ENCODE measurements around the gene FIZ1.
"Not testable (repeated sequence)": the region's sequence is repeated elsewhere in the genome, so short reads cannot be mapped to it uniquely, and the experiment has no call there.

Gene FIZ1

DNA sequence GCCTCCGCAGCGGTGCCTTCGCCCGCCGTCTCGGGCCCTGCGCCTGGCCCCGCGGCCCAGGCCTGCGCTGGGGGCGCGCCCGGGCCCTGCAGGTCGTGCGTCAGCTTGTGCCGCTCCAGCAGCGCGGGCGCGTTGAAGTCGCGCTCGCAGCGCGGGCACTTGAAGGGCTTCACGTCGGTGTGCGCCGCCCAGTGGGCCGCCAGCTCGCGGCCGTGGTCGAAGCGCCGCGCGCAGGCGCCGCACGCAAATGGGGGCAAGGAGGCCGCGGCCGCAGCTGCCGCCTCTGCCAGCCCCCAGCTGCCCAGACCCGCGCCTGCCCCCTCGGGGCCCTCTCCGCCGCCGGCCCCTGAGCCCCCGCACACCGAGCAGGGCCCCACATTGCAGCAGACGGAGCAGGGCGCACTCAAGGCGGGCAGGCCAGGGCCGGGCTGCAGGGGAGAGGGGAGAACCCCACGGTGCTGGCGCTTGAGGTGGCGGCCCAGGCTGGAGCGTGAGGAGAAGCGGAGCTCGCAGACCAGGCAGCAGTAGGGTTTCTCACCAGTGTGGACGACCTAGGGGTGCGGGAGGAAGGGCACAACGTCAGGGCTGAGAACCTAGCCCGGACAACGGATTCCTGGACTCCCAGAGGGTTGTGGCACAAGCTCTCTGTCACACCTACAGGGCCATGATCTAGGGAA is 6.1 kb downstream of the FIZ1 start:
- no peak for DNase-seq (ENCODE audit: low spot score)

DNA sequence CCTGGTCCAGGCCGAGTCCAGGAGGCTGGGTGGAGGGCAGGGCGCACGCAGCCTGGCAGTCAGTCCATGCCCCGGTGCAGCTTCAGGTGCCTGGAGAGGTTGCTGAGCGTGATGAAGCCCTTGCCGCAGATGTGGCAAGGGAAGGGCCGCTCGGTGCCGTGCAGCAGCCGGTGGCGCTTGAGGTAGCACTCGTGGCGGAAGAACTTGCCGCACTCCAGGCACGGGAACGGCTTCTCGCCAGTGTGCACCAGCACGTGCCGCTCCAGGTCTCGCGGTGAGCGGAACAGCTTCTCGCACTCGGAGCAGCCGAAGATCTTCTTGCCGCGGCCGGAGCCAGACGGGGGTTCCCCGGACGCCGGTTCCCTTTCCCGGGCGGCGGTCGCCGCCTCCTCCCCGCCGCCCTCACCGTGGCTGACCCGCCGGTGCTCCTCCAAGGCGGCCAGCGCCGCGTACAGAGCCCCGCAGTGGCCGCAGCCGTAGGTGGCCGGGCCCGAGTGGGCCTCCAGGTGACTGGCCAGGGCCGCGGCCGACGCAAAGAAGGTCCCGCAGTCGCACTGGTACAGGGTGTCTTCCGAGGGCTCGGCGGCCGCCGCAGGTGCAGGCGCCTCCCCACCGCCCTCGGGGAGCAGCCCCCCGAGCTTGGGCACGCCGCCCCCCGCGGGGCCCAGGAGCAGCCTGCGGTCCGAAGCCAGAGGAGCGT is 6.8 kb downstream of the FIZ1 start:
- no peak for DNase-seq (ENCODE audit: low spot score)

GRCh38 chr19:55591555-55591954 is 7.8 kb downstream of the FIZ1 start:
- no peak for DNase-seq (ENCODE audit: low spot score)

GRCh38 chr19:55590617-55591016 is 8.7 kb downstream of the FIZ1 start:
- peak; percentile 46 for DNase-seq (ENCODE audit: low spot score)

DNA sequence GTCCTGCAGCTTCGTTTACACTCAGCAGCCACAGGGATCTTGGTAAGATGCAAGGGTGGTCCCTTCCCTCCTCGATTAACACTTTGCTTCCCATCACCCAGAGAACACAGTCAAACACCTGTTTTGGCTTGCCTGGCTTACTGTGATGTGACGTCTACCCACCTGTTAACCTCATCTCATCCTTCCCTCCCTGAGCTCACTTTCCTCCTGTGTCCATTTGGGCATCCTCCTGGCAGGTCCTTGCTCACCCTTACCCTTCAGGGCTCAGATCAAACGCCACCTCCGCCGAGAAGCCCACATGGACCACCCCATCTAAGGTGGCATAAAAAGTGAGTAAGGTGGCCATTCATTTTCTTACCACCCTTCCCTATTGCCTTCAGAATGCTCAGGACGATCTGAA is 9.2 kb downstream of the FIZ1 start:
- DNase-seq (ENCODE audit: low spot score), result no peak

DNA sequence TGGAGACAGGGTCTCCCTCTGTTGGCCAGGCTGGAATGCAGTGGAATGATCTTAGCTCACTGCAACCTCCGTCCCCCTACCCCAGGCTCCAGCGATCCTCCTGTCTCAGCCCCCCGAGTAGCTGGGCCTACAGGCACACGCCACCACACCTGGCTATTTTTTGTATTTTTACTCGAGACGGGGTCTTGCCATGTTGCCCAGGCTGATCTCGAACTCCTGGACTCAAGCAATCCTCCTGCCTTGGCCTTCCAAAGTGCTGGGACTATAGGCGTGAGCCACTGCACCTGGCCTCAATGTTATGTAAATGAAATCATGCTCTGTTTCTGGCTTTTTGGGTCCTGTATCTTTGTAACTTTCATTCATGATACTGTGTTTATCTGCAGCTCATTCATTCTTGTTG is 10.6 kb downstream of the FIZ1 start:
- no peak for DNase-seq (ENCODE audit: low spot score)

DNA sequence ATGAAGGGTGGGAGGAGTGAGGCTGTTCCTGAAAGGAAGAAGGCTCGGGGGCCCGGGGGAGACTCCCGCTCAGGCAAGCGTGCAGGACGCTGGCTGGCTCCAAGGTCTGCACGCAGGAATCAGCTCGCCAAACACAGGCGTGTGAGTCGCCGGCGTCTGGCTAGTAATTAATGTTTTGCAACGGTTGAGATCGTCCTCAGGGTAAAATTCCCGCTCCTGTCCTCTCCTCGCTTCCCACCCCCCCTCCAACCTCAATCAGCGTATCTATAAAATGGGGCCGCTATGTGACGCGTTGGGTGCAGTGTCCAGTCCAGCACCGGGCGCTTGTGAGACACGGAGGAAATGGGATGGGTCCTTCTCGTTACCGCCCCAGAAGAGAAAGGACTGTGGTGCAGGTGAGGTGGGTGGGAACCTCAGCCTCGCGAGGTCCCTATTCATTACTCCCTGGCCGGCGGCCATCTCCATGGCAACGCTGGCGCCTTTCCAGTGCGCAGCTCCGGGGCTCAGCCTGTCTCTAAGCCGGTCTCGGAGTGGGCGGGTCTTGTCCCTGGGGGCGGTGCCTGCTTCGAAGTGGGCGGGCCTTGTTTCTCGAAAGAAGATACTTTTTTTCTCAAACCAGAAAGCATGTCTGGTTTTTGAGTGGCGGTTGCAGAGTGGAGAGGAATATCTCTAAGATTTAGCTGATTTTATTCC is 12.2 kb downstream of the FIZ1 start:
- peak; percentile 96 for DNase-seq (ENCODE audit: low spot score)

DNA sequence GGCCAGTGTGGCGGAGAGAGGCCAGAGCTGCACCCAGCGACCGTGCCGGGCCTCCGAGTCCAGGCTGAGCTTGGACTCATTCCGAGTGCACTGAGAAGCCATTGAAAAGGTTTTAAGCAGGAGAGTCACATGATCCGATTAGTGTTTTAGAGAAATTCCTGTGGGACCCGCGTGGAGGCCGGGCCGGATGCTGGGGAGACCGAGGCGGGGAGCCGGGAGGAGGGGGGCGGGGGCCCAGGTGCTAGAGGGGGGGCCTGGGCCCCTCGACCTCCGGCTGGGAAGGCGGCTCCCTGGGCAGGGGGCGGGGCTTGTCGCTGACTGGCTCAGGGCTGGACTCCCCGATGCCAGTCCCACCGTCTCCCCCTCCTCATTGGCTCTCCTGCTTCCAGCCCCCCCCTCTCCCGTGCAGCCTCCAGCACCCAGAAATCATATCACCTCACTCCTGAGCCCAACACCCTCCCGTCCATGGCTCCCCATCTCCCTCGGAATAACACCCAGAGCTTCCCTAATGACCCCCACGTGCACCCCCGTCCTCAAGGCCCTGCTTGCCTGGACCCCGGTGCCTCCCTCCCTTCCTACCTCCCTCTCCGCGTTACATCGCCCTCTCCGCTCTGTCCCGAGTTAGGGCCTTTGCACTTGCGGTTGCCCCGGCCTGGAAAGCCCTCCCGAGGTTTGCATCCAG is 13.5 kb downstream of the FIZ1 start:
- DNase-seq (ENCODE audit: low spot score), result peak; percentile 56

GRCh38 chr19:55584871-55585270 is 14.4 kb downstream of the FIZ1 start:
- DNase-seq (ENCODE audit: low spot score), result no peak

GRCh38 chr19:55583897-55584296 is 15.4 kb downstream of the FIZ1 start:
- DNase-seq (ENCODE audit: low spot score), result not testable (repeated sequence)

DNA sequence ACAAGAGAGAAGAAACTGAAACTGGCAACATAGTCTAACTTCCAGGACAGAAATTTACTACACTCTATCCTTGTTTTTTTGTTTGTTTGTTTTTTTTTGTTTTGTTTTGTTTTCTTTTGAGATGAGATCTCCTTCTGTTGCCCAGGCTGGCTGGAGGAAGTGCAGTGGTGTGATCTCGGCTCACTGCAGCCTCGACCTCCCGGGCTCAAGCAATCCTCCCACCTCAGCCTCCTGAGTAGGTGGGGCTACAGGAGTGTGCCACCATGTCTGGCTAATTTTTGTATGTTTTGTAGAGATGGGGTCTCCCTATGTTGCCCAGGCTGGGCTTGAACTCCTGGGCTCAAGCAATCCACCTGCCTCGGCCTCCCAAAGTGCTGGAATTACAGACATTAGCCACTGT is 17.0 kb downstream of the FIZ1 start:
- DNase-seq (ENCODE audit: low spot score), result not testable (repeated sequence)

GRCh38 chr19:55581823-55582223 is 17.5 kb downstream of the FIZ1 start:
- DNase-seq (ENCODE audit: low spot score), result no peak

DNA sequence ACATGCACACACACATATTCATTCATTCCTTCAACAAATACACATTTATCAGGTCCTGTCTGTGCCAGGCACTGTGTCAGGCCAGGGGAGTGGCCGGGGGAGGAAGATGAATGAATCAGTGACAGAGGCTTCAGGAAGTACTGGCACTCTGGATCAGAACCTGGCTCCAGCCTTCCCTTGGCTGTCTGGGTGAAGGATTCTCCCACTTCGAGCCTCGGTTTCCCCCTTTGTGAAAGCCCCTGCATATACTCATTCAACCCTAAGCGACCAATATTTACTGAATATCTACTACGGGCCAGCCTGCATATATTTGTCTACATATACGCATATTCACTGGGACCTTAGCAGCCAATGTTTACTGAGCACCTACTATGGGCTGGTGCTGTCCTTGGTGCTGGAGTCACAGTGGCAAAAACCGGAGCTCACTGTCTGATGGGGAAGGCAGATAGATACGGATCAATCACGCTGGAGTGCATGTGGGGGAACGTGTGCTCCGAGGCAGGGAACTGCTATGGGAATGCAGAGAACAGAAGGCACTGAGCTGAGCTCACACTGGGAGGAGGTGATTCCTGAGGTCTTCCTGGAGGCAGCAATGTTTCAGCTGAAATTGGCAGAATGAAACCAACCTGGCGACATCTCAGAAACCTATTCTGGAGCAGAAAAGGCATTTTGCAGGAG is 18.0 kb downstream of the FIZ1 start:
- no peak for DNase-seq (ENCODE audit: low spot score)

DNA sequence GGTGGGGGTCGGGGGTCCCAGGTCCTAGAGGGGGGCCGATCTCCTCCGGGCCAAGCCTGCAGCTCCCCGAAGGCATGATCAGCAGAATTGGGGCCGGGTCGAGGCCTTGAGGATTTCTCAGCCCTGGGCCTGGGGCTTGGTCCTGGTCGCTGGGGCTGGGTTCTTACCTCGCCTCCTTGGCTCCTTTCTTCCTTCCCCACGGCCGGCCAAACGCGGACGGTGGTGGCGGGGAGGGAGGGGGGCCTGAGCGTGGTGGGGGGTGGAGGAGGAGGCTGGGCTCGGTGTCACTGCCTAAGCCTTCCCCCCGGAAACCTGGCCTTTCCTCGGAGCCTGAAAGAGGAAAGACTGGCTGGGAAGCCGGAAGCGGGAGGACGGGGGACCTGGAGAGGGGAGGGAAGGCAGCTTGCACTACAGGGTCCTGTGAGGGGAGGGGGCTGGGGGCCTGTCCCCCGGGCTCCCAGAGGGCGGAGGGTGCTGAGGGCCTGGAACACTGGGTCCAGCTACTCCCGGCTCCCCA is 18.6 kb downstream of the FIZ1 start, which contains the start of gene ZNF579:
Gene ZNF579, minus strand, starts transcription at position 221 of the 517 bp plus-strand sequence. CDS start 1,209 bp downstream, outside the sequence.
- DNase-seq (ENCODE audit: low spot score), result peak; percentile 68

DNA sequence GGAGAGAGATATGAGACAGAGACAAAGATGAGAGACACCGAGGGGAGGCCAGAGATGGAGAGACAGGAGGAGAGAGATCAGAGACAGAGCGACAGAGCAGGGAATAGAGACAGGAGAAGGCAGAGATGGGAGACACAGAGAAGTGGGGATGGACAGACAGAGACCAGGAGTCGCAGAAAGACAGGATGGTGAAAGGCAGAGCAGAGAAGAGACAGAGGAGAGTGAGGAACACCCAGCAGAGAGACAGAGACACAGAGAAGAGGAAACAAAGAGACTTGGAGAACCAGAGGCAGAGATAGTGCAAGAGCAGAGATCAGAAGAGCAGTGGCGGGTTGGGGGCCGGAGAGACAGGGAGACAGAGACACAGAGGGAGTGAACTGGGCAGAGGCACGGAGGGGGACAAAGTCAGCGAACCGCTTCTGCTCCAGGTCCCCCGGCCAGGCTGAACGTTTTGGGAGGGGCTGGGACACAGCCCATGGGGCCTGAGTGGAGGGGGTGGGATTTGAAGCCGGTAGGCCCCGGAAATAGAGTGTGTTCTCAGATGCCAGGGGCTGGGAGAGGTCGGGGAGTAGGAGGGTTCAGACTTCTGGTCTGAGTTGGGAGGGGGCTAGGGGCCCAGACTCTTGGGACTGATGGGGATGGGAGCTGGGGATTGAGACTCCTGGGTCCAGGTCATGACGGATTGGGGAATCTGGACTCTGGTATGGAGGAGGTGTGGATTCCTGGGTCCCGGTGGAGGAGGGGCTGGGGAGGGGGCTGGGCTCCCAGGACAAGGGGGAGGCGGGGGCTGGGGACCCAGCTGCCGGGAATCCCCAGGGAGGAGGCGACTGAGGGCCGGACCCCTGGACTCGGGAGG is 19.3 kb downstream of the FIZ1 start:
- DNase-seq (ENCODE audit: low spot score), result no peak

DNA sequence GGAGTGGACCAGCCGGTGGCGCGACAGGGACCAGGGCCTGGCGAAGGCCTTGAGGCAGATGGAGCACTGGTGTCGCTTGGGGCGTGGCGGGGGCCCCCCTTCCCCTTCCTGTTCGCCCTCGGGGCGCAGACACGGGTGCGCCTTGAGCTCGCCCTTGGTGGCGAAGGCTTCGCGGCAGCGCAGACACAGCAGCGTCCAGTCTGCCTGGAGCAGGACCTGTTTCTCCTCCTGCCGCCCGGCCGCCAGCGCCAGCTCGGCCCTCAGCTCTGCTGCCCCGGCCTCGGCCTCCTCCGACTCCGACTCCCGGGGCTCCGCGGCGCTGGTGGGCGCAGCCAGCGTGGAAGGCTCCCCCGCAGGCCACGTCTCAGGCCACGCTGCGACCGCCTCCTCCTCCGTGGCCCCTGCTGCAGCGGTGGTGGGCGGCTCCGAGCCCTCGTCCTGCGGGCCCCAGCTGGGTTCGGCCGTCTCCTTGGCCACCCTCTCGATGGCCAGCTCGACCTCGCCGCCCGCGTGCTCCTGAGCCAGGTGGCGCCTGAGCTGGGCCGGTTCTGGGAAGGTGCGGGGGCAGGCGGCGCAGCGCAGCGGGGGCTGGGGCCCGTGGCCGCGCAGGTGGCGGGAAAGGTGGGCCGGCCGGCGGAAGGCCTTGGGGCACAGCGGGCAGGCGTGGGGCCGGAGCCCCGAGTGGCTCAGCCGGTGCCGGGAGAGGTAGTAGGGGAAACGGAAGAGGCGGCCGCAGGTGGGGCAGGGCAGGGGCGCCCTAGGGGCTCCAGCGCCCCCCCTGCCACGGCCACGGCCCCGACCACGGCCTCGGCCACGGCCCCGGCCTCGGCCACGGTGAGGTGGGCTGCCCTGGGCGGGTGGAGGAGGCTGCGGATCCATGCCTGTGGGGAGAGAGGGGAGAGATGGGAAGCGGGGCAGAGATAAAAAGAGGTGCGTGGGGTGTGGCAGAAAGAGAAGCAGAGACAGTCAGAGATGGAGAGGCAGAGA is 20.3 kb downstream of the FIZ1 start:
- DNase-seq (ENCODE audit: low spot score), result no peak

GRCh38 chr19:55578031-55578760 is 21.1 kb downstream of the FIZ1 start:
- DNase-seq (ENCODE audit: low spot score), result no peak

GRCh38 chr19:55576746-55577145 is 22.6 kb downstream of the FIZ1 start:
- DNase-seq (ENCODE audit: low spot score), result no peak

DNA sequence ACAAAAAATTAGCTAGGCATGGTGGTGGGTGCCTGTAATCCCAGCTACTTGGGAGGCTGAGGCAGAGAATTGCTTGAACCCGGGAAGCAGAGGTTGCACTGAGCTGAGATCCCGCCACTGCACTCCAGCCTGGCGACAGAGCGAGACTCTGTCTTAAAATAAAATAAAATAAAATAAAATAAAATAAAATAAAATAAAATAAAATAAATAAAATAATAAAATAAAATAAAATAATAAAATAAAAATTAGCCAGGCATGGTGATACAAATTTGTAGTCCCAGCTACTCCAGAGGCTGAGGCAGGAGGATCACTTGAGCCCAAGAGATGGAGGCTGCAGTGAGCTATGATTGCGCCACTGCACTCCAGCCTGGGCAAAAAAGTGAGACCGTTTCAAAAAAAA is 25.4 kb downstream of the FIZ1 start:
- DNase-seq (ENCODE audit: low spot score), result not testable (repeated sequence)
